Activated naive CD8-positive, alpha-beta T cell treated with anti-CD3 and anti-CD28 coated beads, Interleukin-2, amount 10 ng/mL, durations not matched to agents 7 days and 5 days (primary cell): Measurements from ENCODE around the gene OPRD1. TPM values are rescaled to one million over a fixed set of nuclear protein-coding genes. Genes with fewer than 3 reads are reported as not detected.
"Not testable (repeated sequence)": the region's sequence is repeated elsewhere in the genome, so short reads cannot be mapped to it uniquely, and the experiment has no call there.

Experiments used
- ATAC-seq: fragments of 150-1000 bp; cut with Tn5 transposase; one replicate; pipeline ENCODE4 v1.10.0; 2021; ENCODE audit warnings: low read depth, moderate library complexity
- POLR2A ChIA-PET: fragments of 350-600 bp; sonication (Branson Sonifier 250); formaldehyde crosslinking; loops from one replicate; lab custom pipeline; 2021; ENCODE audit warnings: antibody characterized with exemption; lab: Charles Lee
- DNase-seq: peaks from one replicate; pipeline ENCODE4 v3.0.0; 2021
- H3K27ac Mint-ChIP-seq: one replicate; pipeline ENCODE4 v1.8.0; 2022; ENCODE audit warnings: mild to moderate bottlenecking, mixed read lengths
- H3K27me3 Mint-ChIP-seq: one replicate; pipeline ENCODE4 v1.8.0; 2022; ENCODE audit warnings: mild to moderate bottlenecking, moderate library complexity, mixed read lengths
- H3K36me3 Mint-ChIP-seq: one replicate; pipeline ENCODE4 v1.8.0; 2021; ENCODE audit warnings: mild to moderate bottlenecking, mixed read lengths
- H3K4me1 Mint-ChIP-seq: one replicate; pipeline ENCODE4 v1.8.0; 2021; ENCODE audit warnings: mixed read lengths
- H3K4me3 Mint-ChIP-seq: one replicate; pipeline ENCODE4 v1.8.0; 2022; ENCODE audit warnings: mild to moderate bottlenecking, moderate library complexity, mixed read lengths
- H3K9me3 Mint-ChIP-seq: one replicate; pipeline ENCODE4 v1.8.0; 2021; ENCODE audit warnings: mixed read lengths
- total RNA-seq, 2 experiments: library from RNA; stranded (reverse); gene quantifications; one replicate each; pipeline ENCODE4 v1.2.3, GENCODE V29; 2021

Gene OPRD1
- not detected for total RNA-seq

- Mint-ChIP-seq H3K27ac (no peak within 1 kb of the TSS), H3K4me3 (no peak within 1 kb of the TSS), H3K4me1 (peaks cover 4% of the 10 kb centered on the region), H3K9me3 (no peaks in the 10 kb centered on the region), H3K27me3 (peaks cover 68% of the 10 kb centered on the region), H3K36me3 (no peaks in the 10 kb centered on the region)
- POLR2A ChIA-PET, result no interaction called here
- ATAC-seq, result peak; percentile 22
- DNase-seq, result peak; percentile 35
These were observed at the start of gene OPRD1 for GRCh38 chr1:28811766-28812668. OPRD1 (plus strand) TSS chr1:28812170; CDS start chr1:28812384, 214 bp downstream.

- no peak overlapping the region for H3K27ac Mint-ChIP-seq
- peaks cover 14% of the 10 kb centered on the region for H3K36me3 Mint-ChIP-seq
These were observed 45.3 kb upstream of the OPRD1 start for GRCh38 chr1:28766532-28767183.

GRCh38 chr1:28770601-28771165, 41.3 kb upstream of the OPRD1 start:
- H3K4me3 Mint-ChIP-seq, result no peak overlapping the region
- DNase-seq (no peak), ATAC-seq (no peak)
- H3K4me1 Mint-ChIP-seq, result peaks cover 10% of the 10 kb centered on the region
- no peaks in the 10 kb centered on the region for H3K9me3 Mint-ChIP-seq
- H3K27me3 Mint-ChIP-seq, result no peaks in the 10 kb centered on the region
- H3K36me3 Mint-ChIP-seq, result peaks cover 9% of the 10 kb centered on the region
- POLR2A ChIA-PET, result interaction anchor here (0.7 kb wide), 2 partner anchors 192 to 1931 kb away, joined by 3 to 15 read pairs; no protein-coding TSS in a partner anchor
- no peak overlapping the region for H3K27ac Mint-ChIP-seq

More at GRCh38 chr1:28766532-28767183, 45.3 kb upstream of the OPRD1 start:
- POLR2A ChIA-PET, result no interaction called here
- Mint-ChIP-seq H3K4me1 (peaks cover 11% of the 10 kb centered on the region), H3K9me3 (no peaks in the 10 kb centered on the region), H3K27me3 (no peaks in the 10 kb centered on the region), H3K4me3 (no peak overlapping the region)
- no peak for ATAC-seq
- no peak for DNase-seq

DNA sequence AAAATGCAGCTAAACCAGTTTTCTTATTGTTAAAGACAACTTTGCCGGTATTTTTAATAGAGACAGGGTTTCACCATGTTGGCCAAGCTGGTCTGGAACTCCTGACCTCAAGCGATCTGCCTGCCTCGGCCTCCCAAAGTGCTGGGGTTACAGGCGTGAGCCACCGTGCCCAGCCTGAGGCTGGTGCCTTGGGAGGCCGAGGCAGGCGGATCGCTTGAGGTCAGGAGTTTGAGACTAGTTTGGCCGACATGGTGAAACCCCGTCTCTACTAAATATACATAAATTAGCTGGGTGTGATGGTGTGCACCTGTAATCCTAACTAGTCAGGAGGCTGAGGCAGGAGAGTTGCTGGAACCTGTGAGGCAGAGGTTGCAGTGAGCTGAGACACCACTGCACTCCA, 40.0 kb upstream of the OPRD1 start:
- H3K9me3 Mint-ChIP-seq, H3K36me3 Mint-ChIP-seq, ATAC-seq, H3K27me3 Mint-ChIP-seq, H3K4me3 Mint-ChIP-seq, H3K4me1 Mint-ChIP-seq, POLR2A ChIA-PET, H3K27ac Mint-ChIP-seq: not testable (repeated sequence)
- peak; percentile 15 for DNase-seq

- DNase-seq (no peak), ATAC-seq (no peak)
- Mint-ChIP-seq H3K36me3 (peaks cover 5% of the 10 kb centered on the region), H3K9me3 (no peaks in the 10 kb centered on the region), H3K4me1 (peaks cover 7% of the 10 kb centered on the region), H3K4me3 (no peak overlapping the region), H3K27ac (no peak overlapping the region), H3K27me3 (peaks cover 2% of the 10 kb centered on the region)
- POLR2A ChIA-PET, result interaction anchor here (1.1 to 2.9 kb wide), 2 partner anchors 37 to 124 kb away, joined by 5 to 10 read pairs; partner anchors contain the start of genes RNU11 and YTHDF2
These were observed 38.9 kb upstream of the OPRD1 start for GRCh38 chr1:28773105-28773504.

DNA sequence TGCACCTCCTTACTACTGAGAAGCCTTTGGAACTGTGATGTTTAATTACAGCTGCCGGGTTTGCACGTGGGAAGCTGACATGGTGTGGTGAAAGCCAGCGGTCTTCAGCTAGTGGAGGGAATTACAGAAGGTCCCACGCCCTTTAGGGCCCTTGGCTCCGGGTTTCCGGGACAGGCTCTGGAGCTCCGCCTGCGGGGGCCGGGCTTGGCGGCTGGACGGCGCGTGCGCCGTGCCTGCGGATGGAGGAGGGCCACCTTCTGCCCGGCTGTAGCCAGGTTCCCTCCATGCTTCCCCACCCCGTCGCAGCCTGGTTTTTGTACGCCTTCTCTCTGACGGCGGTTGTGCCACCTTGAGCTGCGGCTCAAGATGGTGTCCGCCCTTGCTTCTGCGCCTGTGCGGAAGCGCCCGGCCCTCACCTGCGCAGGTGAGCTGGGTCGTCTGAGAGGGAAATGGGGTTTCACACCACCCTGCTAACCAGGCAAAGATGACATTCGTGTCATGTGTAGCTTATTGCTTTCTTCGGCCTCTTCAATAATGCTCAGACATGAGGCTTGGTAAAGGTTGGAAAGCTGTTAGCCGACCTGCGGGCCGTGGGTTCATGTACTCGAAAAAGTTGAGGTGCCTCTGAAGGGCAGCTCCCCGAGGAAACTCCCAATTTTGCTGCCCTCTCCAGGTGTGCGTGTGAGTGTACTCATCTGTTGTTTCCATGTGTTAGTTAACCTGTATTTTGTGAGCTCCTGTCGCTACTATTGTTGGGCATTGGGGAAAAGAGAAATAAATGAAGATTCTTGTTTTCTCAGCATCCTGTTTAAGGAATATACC, 36.6 kb upstream of the OPRD1 start:
- Mint-ChIP-seq H3K4me1 (peaks cover 3% of the 10 kb centered on the region), H3K27me3 (peaks cover 5% of the 10 kb centered on the region), H3K4me3 (peak overlapping the region; percentile 84), H3K27ac (peak overlapping the region; percentile 54), H3K36me3 (no peaks in the 10 kb centered on the region), H3K9me3 (no peaks in the 10 kb centered on the region)
- POLR2A ChIA-PET, result interaction anchor here (0.6 to 2.9 kb wide), 12 partner anchors 8 to 446 kb away, joined by 3 to 22 read pairs (median 4); partner anchors contain the start of genes MED18, RNU11, SRSF4 and TAF12
- ATAC-seq (peak; percentile 94), DNase-seq (peak; percentile 78)

DNA sequence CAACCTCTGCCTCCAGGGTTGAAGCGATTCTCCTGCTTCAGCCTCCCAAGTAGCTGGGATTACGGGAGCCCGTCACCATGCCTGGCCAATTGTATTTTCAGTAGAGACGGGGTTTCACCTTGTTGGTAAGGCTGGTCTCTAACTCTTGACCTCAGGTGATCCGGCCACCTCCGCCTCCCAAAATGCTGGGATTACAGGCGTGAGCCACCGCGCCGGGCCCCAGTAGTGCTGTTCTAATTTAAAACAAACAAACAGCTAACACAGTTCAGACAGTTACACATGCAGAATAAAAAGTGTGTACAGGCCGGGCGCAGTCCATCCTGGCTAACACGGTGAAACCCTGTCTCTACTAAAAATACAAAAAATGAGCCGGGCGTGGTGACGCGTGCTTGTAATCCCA, 35.6 kb upstream of the OPRD1 start:
- Mint-ChIP-seq H3K27ac (no peak overlapping the region), H3K27me3 (peaks cover 6% of the 10 kb centered on the region), H3K4me1 (peaks cover 3% of the 10 kb centered on the region), H3K4me3 (no peak overlapping the region), H3K36me3 (no peaks in the 10 kb centered on the region), H3K9me3 (no peaks in the 10 kb centered on the region)
- peak; percentile 15 for DNase-seq
- POLR2A ChIA-PET, result interaction anchor here (0.7 to 2.4 kb wide), 3 partner anchors 40 to 195 kb away, joined by 4 to 22 read pairs (median 8); partner anchors contain the start of gene YTHDF2
- no peak for ATAC-seq

DNA sequence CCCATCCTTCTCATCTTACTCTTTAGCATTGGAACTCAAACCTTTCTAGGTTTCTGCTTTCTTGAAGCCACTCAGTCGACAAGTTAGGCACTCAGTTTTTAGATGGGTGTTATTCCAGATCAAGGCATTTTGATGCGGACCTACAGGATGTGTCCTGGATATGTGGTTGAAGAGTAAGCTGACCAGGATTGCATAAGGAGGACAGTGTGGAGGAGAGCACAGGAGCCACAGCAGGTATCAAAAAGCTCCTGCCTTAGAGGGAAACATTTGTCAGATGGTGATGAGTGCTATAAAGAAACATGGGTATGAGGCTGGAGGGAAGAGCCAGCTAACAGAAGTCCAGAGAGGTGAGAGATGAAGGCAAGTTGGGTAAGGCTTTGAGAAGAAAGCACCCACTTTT, 33.9 kb upstream of the OPRD1 start:
- Mint-ChIP-seq H3K4me1 (peaks cover 3% of the 10 kb centered on the region), H3K27me3 (peaks cover 6% of the 10 kb centered on the region), H3K9me3 (no peaks in the 10 kb centered on the region), H3K27ac (no peak overlapping the region), H3K36me3 (no peaks in the 10 kb centered on the region), H3K4me3 (no peak overlapping the region)
- POLR2A ChIA-PET, result no interaction called here
- ATAC-seq (no peak), DNase-seq (peak; percentile 1)

DNA sequence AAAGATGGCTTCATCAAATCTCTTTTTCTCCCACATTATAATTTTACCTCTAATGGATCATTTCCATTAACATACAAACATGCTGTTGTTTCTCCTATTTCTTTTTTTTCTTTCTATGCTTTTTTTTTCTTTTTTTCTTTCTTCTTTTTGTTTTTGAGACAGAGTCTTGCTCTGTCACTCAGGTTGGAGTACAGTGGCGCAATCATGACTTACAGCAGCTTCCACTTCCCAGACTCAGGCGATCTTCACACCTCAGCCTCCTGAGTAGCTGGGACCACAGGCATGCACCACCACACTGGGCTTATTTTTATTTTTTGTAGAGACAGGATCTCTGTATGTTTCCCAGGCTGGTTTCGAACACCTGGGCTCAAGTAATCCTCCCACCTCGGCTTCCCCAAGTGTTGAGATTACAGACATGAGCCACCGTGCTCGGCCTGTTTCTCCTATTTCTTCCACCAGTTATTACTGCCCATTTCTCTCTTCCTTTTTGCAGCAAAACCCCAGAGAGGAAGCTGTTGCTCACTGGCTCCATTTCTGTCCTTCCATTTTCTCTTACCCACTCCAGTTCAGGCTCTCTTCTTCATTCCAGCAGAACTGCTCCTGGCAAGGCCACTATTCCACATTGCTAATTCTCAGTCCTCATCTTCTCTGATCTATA, 32.1 kb upstream of the OPRD1 start:
- POLR2A ChIA-PET, result no interaction called here
- ATAC-seq (no peak), DNase-seq (no peak)
- Mint-ChIP-seq H3K27ac (no peak overlapping the region), H3K36me3 (no peaks in the 10 kb centered on the region), H3K4me1 (peaks cover 2% of the 10 kb centered on the region), H3K9me3 (no peaks in the 10 kb centered on the region), H3K27me3 (peaks cover 6% of the 10 kb centered on the region), H3K4me3 (no peak overlapping the region)

GRCh38 chr1:28781305-28781704, 30.7 kb upstream of the OPRD1 start:
- Mint-ChIP-seq H3K4me1 (peaks cover 5% of the 10 kb centered on the region), H3K27me3 (peaks cover 10% of the 10 kb centered on the region), H3K36me3 (no peaks in the 10 kb centered on the region), H3K4me3 (no peak overlapping the region), H3K27ac (no peak overlapping the region), H3K9me3 (no peaks in the 10 kb centered on the region)
- ATAC-seq (no peak), DNase-seq (no peak)
- POLR2A ChIA-PET, result no interaction called here

DNA sequence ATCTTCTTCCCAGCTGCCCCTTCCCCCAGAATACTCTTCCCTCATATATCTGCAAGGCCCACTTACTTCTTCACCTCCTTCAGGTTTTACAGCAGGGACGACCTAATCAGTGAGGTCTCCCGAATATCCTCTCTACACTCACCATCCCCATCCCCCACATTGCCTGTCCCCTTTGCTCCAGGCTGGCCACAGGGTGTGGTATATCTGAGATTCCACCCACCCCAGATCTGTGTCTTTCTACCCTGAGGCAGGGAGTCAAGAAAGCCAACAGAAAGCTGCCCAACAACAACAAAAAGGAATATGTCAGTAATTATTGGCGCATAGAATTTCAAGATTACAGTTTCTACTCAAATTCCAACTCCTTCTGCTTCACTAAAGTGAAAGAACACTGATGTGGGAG, 30.0 kb upstream of the OPRD1 start:
- peaks cover 12% of the 10 kb centered on the region for H3K27me3 Mint-ChIP-seq
- DNase-seq (no peak), ATAC-seq (no peak)
- H3K4me1 Mint-ChIP-seq, result peaks cover 5% of the 10 kb centered on the region
- H3K27ac Mint-ChIP-seq, result no peak overlapping the region
- no peaks in the 10 kb centered on the region for H3K36me3 Mint-ChIP-seq
- no peaks in the 10 kb centered on the region for H3K9me3 Mint-ChIP-seq
- H3K4me3 Mint-ChIP-seq, result no peak overlapping the region
- POLR2A ChIA-PET, result no interaction called here

DNA sequence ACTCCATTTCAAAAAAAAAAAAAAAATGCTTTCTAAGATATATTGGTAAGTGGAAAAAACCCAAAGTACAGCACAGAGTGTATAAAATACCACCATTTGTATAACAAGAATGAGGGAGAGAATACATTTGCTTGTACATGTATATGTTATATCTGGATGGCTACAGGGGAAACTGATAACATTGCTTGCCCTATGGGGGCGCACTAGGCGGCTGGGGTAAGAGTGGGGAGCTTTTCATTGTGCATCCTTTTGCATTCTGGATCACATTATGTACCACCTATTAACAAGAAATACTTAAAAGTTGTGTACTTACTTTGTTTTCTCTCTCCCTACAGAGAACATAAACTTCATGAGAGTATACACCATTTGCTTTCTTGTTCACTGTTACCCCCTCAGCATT, 28.6 kb upstream of the OPRD1 start:
- H3K27ac Mint-ChIP-seq, result no peak overlapping the region
- H3K4me3 Mint-ChIP-seq, result no peak overlapping the region
- peaks cover 15% of the 10 kb centered on the region for H3K27me3 Mint-ChIP-seq
- no peaks in the 10 kb centered on the region for H3K9me3 Mint-ChIP-seq
- no peak for ATAC-seq
- no peak for DNase-seq
- H3K36me3 Mint-ChIP-seq, result no peaks in the 10 kb centered on the region
- POLR2A ChIA-PET, result interaction anchor here (1.6 kb wide), 1 partner anchor 8 kb away, joined by 4 read pairs; no protein-coding TSS in a partner anchor
- peaks cover 5% of the 10 kb centered on the region for H3K4me1 Mint-ChIP-seq
